IMR-90 (cell line): ENCODE data around the gene ARL6.

ENCODE experiments used
- CTCF ChIP-seq: conservative IDR thresholded peaks from 2 replicates; pipeline ENCODE4 v1.5.1; 2012; ENCODE audit warnings: mild to moderate bottlenecking, low read depth, low read length, improper control_type of control experiment
- MAZ ChIP-seq: IDR thresholded peaks from 2 replicates; pipeline ENCODE4 v1.6.1; 2012; ENCODE audit warnings: low read depth, mild to moderate bottlenecking, low read length, improper control_type of control experiment, moderate library complexity, borderline replicate concordance
- MXI1 ChIP-seq: IDR thresholded peaks from 2 replicates; pipeline ENCODE4 v1.6.1; 2012; ENCODE audit warnings: low read depth, mild to moderate bottlenecking, low read length, moderate library complexity, borderline replicate concordance
- POLR2A ChIP-seq: IDR thresholded peaks from 2 replicates; pipeline ENCODE4 v1.6.1; 2012; ENCODE audit warnings: mild to moderate bottlenecking, low read depth, low read length
- RAD21 ChIP-seq: IDR thresholded peaks from 2 replicates; pipeline ENCODE4 v1.6.1; 2012; ENCODE audit warnings: low read length, improper control_type of control experiment
- RFX5 ChIP-seq: IDR thresholded peaks from 2 replicates; pipeline ENCODE4 v1.8.0; 2012; ENCODE audit warnings: low read depth, mild to moderate bottlenecking, low read length, moderate library complexity
- SMC3 ChIP-seq: fragments of 150-350 bp; IDR thresholded peaks from 2 replicates; pipeline ENCODE4 v1.6.1; 2016; ENCODE audit warnings: low read depth, mild to moderate bottlenecking, antibody characterized with exemption, low read length, moderate library complexity

GRCh38 chr3:97763586-97764406 lies 762 bp upstream of the ARL6 start:
- TF ChIP-seq POLR2A = no peak
- no peak for TF ChIP-seq CTCF
- no peak for TF ChIP-seq RAD21
- no peak for TF ChIP-seq SMC3
- no peak for TF ChIP-seq MXI1
- no peak for TF ChIP-seq MAZ
- no peak for TF ChIP-seq RFX5
